ENCODE data around the gene SBNO2. TPM values are rescaled to one million over a fixed set of nuclear protein-coding genes. Genes with fewer than 3 reads are reported as not detected.
A peak's percentile ranks its signal among the peaks of the same experiment; 100 is the strongest.

SBNO2 gene
- total RNA-seq, 1 donor from 2014 or later, result 14.7 TPM

DNA sequence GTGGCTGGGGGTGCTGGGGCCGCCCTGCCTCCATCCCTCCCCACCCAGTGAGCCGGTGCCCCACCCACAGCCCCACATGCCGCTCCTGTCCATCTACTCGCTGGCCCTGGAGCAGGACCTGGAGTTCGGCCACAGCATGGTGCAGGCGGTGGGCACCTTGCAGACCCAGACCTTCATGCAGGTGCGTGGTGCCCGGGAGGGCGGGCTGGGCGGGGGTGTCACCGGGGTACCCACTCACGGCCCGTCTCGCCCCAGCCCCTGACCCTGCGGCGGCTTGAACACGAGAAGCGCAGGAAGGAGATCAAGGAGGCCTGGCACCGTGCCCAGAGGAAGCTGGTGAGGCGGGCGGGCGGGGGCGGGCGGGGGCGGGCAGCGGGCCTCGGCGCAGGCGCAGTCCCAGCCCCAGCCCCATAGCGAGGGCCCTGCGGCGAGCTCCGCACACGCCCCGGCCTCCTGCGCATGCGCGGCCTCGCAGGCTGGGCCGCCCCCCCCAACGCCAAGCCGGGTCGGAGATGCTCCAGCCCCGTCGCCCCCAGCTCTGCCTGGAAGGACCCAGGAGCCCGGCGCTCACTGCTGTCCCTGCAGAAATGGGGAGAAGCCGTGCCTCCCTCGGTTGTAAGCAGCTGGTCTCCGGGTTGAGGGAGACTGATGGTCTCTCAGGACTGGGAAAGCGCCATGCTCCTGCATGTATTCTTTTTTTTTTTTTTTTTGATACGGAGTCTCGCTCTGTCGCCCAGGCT lies 99.4 kb downstream of the SBNO2 start:
- peak; percentile 40 for ATAC-seq
- peak; percentile 97 for DNase-seq (ENCODE audit: missing footprints)
- intact Hi-C loops (cut with DNase I), result no loop called here

DNA sequence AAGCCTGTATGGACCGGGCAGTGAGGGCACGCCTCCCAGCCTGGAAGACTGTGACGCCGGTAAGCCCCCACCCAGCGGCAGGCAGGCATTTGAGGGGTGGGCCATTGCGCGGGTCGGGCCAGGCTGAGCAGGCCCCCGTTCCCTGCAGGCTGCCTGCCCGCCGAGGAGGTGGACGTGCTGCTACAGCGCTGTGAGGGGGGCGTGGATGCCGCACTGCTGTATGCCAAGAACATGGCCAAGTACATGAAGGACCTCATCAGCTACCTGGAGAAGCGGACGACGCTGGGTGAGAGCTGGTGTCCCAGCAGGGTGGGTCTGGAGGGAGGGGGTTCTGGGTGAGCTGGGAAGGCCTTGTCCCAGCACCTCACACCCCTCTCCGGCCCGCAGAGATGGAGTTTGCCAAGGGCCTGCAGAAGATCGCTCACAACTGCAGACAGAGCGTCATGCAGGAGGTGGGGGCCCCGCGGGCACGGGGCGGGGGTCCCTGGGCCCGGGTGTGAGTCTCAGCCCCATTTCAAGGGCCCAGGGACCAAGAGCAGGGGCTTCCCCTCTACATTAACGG lies 100.0 kb downstream of the SBNO2 start:
- ATAC-seq, result no peak
- intact Hi-C loops (cut with DNase I), result no loop called here
- no peak for DNase-seq (ENCODE audit: missing footprints)

DNA sequence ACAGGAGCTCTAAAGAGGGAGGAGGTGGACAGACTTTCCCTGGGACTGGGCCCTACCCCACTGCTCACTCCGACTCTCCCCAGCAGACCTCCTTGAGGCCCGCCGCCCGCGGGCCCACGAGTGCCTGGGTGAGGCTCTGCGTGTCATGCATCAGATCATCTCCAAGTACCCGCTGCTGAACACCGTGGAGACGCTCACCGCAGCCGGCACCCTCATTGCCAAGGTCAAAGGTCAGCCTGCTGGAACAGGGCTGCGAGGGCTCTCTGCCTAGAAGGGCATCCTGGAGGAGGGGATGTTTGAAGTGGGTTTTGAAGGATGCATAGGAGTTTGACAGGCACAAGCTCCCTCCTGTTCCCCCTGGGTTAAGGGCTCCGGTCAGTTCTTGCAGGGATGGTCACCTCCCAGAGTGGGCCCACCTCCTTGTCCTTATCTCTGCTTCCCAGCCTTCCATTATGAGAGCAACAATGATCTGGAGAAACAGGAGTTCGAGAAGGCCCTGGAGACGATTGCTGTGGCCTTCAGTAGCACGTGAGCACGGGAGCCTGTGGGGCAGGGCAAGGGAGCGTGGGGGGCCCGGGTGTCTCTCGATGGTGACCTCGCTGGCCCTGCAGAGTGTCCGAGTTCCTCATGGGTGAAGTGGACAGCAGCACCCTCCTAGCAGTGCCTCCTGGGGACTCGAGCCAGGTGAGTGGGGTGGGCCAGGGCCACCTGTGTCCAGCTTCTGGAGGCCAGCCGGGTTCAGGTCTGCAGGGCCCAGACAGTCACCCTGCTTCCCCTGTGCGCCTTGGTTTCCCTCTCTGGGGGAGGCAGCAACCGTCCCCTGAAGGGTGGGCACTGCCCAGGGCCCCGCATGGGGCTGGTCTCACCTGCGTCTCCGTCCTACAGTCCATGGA lies 100.8 kb downstream of the SBNO2 start:
- no peak for DNase-seq (ENCODE audit: missing footprints)
- ATAC-seq, result no peak
- intact Hi-C loops (cut with DNase I), result no loop called here

DNA sequence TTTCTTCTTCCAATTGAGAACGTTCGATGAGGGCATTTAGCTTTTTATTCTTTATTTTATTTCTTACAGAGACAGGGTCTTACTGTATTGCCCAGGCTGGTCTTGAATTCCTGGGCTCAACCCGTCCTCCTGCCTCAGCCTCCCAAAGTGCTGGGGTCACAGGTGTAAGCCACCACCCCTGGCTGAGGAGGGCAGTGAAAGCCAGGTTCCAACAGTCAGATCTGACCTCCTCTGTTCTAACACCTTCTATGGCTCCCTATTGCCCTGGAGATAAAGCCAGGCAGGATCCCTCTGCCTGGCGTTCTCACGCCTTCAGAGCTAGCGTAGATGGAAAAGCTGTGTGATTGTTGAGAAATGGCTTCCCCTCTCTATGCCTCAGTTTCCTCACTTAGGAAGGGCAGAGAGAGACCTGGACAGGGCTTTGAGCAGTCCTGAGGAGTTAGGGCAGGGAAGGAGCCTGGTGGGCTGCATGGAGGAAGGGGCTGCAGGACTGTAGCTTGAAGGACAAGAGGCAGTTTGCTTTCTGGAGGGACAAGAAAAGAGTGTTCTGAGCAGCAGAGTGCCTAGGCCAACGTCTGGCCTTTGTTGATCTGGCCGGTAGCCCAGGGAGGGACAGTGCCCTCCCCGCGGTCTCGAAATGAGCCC lies 101.6 kb downstream of the SBNO2 start:
- intact Hi-C loops (cut with DNase I), result no loop called here
- no peak for DNase-seq (ENCODE audit: missing footprints)

DNA sequence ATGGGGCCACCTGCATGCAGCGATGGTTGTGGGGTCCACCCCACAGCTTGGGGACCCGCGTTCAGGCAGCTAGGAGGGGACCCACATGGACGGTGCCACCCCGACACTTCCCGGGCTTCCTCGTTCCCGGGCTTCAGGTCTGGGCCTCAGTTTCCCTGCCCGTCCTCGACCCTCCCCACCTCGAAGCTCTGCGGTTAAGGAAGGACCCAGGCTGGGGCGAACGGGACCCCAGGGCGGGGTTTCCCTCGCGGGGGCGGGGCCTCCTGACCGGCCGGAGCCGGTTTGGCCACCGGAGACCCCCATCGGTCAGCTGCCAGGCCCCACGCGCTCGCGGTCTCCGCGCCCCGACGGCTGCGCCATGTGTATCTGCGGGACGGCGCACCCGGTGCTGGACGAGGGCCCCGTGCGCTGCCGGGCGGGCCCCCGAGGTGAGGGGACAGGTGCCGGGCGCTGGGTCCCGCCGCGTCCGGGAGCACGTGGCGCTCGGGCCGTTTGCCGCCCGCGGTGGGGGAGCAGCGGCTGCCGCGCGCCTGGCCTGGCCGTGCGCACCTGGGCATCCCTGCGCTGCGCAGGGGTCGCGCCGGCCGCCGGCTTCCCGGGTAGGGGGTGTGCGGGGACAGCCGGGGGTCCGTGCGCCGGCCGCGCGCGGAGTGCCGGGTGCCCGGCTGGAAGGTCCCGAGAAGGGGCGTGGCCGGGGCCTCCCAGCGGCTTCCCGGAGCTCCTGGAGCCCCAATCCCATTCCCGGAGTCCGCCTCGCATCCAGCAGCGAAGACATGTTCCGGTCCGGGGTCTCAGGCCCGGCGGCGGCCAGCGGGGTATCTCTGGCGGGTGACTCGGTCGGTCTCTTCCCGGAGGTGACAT lies 102.9 kb downstream of the SBNO2 start:
- intact Hi-C loops (cut with DNase I), result no loop called here
- DNase-seq (ENCODE audit: missing footprints) (peak; percentile 53), ATAC-seq (no peak)

More for the DNA sequence above, 101.6 kb downstream of the SBNO2 start:
- ATAC-seq, result no peak

DNA sequence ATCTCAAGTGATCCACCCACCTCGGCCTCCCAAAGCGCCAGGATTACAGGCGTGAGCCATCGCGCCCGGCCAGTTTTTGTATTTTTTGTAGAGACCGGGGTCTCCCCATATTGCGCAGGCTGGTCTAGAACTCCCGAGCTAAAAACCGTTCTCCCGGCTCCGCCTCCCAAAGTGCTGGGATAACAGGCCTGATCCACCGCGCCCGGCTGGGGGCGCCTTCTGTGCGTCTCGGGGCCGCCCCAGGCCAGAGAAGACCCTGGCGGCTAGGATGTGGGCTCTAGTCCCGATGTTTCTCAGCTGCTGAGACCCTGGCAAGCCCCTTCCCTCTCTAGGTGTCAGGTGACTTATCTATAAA lies 103.5 kb downstream of the SBNO2 start:
- ATAC-seq, result no peak
- no peak for DNase-seq (ENCODE audit: missing footprints)
- intact Hi-C loops (cut with DNase I), result no loop called here

DNA sequence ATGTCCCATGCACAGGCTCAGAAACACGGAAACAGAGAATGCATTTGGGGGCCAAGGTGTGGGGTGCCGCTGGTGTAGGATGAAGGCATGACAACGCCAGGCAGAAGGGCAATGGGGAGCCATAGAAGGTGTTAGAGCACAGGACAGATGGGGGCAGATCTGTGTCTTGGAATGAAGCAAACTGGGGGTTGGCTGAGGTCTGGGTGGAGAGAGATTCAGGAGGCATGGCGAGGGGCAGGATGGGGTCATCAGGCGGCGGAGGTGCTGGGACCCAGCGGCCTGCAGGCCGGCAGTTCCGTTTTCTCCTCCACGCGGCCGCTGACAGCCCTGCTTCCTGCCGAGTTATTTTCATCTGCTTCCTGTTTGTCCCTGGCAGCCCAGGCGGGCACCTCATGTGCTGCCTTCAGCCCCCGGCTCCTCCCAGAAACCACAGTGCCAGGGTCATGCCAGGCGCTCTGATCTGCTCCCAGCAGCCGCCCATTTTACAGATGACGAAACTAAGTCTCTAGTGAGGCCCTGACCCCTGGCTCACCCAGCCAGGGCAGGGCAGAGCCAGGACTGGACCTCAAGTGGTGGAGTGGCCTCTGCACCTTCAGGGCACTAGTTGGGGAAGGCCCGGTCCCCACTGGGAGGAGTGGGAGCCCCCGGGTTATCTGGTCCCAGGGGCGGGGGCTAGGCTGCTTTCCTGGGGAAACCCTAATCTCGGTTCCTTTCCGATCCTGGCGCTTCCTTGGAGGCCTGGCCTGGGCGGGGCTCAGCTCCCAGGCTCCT lies 104.9 kb downstream of the SBNO2 start:
- ATAC-seq, result peak; percentile 42
- intact Hi-C loops (cut with DNase I), result no loop called here
- DNase-seq (ENCODE audit: missing footprints), result peak; percentile 96

DNA sequence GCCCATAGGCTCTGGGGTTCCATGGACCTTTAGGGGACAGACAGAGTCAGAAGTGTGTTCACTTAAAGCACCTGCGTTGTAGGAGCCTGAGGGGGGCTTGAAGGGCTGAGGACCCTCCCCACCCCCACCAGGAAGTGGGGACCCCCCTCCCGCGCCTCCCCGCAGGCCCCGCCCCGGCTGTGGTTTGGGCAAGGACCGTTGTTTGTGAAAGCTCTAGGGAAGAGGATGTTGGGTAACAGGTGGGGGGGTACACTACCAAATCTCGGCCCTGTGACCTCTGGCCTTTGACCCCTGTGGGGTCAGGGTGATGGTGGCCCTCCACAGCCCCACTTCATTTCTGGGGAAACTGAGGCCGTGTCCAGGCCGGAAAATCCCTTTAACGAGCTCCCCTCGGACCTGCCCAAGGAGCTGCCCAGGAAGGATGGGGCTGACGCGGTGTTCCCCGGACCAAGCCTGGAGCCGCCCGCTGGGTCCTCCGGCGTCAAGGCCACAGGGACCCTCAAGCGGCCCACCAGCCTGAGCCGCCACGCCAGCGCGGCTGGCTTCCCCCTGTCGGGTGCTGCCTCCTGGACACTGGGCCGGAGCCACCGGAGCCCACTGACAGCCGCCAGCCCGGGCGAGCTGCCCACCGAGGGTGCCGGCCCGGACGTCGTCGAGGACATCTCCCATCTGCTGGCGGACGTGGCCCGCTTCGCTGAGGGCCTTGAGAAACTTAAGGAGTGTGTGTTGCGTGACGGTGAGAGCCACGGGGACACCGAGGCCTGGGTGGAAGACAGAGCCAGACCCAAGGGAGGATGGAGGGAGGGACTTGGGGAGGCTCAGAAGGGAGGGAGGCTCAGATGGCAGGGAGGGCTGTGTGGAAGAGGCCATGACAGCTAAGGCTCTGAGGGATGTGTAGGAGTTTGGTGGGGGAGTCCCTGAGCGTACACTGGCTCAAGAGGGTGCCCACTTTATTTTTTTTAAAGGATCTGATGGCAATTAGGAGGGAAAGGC lies 105.8 kb downstream of the SBNO2 start:
- peak; percentile 88 for DNase-seq (ENCODE audit: missing footprints)
- intact Hi-C loops (cut with DNase I), result no loop called here
- peak; percentile 37 for ATAC-seq

DNA sequence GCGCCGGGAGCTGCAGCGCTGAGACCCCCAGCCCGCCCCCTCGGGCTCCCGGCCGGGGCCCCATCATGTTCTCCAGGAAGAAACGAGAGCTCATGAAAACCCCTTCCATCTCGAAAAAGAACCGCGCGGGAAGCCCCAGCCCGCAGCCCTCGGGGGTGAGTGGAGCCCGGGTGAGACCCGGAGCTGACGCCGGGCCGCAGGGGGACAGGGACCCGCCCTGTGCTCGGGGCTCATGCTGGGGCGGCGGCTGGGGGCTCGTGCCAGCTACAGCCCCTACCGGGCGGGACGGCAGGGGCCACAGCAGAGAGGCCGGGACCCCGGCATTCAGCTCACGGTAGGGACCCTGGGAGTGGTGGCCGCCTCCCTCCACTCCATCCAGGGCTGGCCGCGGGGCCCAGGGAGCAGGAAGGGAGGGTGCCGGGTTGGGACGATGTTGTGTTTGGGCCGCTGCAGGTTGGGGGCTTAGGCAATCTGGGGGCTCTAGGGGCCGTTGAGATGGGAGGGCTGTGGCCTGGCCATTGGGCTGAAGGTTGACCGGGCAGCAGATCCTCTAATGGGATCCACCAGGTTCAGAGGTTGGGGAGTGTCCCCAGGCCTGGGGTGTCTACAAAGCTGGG lies 106.6 kb downstream of the SBNO2 start:
- intact Hi-C loops (cut with DNase I), result no loop called here
- peak; percentile 3 for ATAC-seq
- DNase-seq (ENCODE audit: missing footprints), result no peak

DNA sequence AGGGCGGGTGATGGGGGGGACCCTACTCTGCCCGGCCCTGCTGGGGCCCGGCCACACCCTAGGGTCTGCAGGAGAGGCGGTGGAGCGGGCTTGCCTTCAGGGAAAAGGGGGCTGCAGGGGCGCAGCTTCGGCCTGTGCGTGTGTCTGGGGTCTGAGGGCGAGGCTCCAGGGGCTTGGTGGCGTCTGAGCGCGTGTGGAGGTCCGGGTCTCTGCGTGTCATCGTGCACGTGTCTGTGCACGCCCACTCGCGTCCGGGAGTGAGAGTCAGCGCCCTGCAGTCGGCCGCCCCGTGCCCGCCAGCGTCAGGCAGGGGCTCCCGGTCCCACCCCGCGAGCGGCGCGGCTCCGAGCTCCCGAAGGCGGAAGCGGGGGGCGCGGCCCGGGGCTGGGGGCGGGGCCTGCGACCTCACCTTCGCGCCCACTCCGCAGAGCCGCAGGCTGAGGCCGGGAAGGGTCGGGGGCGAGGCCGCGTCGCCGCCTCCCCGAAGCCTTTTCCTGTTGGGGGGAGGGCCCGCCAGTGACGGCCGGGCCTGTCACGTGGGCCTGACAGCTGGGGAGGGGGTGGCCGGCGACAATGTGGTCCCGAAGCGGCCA lies 107.2 kb downstream of the SBNO2 start, which contains the start of gene ARHGAP45:
ARHGAP45 (plus strand) TSS at position 420 of the 593 bp plus-strand sequence. CDS start 239 bp downstream, outside the sequence.
- intact Hi-C loops (cut with DNase I), result no loop called here
- DNase-seq (ENCODE audit: missing footprints) (peak; percentile 67), ATAC-seq (peak; percentile 15)

DNA sequence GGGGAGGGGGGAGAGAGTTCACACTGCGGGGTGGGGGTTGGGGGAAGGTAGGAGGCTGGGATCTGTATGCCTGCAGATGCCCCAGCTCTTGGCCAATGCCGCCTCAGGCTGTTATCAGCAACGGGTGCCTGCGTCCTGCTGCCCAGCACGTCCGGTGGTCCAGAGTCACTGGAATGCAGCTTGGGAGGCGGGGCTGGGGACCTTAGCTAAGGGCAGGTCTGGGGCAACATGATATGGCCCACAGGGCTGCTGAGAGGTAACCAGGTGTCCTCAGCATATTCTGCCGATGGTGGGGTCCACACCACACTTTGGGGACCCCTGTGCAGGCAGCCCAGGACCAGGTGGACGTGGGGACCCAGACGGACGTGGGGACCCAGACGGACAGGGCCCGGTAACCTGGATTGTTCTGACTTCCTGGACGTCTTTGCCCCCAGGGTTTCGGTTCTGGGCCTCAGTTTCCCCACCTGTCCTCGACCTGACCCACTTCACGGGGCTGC lies 107.8 kb downstream of the SBNO2 start:
- intact Hi-C loops (cut with DNase I), result no loop called here
- ATAC-seq (no peak), DNase-seq (ENCODE audit: missing footprints) (peak; percentile 49)

DNA sequence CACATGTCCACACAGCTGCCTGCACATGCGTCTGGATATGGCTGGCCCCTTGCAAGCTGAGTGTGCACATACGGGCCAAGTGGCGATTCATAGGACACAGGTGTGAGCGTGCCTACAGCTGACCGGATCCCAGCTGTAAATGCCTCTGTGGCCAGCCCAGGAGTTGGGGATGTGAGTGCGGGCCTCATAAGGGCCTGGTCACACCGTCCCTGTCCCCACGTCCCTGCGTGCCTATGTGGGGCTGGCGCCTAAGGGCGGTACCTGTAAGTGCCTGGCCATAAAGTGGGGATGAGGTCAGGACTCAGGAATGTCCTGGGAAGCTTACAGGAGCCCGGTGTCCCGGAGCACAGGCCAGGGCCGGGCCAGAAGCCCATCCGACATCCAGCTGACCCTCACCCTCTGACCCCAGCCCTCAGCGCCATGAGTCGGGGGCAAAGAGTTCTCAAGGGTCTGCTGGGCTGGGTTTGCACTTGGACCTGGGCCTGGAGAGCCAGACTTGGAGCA lies 108.4 kb downstream of the SBNO2 start:
- DNase-seq (ENCODE audit: missing footprints), result peak; percentile 54
- intact Hi-C loops (cut with DNase I), result no loop called here
- ATAC-seq, result no peak

DNA sequence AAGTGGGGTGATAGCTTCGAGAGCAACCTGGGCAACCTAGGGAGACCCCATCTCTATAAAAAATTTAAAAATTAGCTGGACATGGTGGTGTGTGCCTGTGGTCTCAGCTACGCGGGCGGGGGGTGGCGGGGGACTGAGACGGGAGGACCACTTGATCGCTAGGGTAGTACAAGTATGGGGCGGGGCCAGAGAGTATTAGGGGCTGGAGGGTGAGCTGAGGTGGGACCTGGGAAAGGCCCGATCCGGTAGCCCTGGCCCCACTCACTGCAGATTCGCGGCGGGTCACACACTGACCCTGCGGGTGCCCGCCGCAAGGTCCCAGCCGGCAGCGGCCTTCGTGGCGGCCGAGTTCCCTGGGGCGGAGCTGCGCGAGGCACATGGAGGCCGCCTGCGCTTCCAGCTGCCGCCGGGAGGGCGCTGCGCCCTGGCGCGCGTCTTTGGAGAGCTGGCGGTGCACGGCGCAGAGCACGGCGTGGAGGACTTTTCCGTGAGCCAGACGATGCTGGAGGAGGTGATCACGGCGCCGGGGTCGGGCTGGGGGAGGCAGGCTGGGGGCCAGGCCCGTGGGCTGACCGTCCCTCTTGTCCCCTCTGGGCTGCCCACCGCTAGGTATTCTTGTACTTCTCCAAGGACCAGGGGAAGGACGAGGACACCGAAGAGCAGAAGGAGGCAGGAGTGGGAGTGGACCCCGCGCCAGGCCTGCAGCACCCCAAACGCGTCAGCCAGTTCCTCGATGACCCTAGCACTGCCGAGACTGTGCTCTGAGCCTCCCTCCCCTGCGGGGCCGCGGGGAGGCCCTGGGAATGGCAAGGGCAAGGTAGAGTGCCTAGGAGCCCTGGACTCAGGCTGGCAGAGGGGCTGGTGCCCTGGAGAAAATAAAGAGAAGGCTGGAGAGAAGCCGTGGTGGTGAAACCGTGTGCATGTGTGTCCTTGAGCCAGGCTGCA lies 109.1 kb downstream of the SBNO2 start:
- intact Hi-C loops (cut with DNase I), result no loop called here

More for the DNA sequence above, 109.1 kb downstream of the SBNO2 start:
- ATAC-seq (peak; percentile 73), DNase-seq (ENCODE audit: missing footprints) (peak; percentile 88)

All from Right ventricle myocardium inferior (tissue), 1 donor.